Measurements from ENCODE around the gene UPF1.
"Not testable (repeated sequence)": the region's sequence is repeated elsewhere in the genome, so short reads cannot be mapped to it uniquely, and the experiment has no call there.

The UPF1 gene

GRCh38 chr19:18895824-18896341 lies 64.1 kb downstream of the UPF1 start, which contains the start of gene CERS1:
Gene CERS1, minus strand, starts transcription at chr19:18896158. Its CDS starts 86 bp downstream, at chr19:18896072.
- WGBS, 2 experiments (ENCODE audit: insufficient coverage in 2 of 2) = 0 to 2% methylated on average over 10 to 11 of the region's 89 CpGs
- Histone ChIP-seq H3K4me3 (ENCODE audit: extremely low read depth, insufficient read depth, low read length, poor library complexity, severe bottlenecking) (peak within 1 kb of the TSS; percentile 70), H3K4me1 (ENCODE audit: control insufficient read depth, insufficient read depth, low read length, poor library complexity, severe bottlenecking) (peaks cover 14% of the 10 kb centered on the region), H3K27ac (ENCODE audit: low read depth, low read length, severe bottlenecking) (peak within 1 kb of the TSS; percentile 19), H3K9me3 (ENCODE audit: control insufficient read depth, low read length) (no peaks in the 10 kb centered on the region), H3K36me3 (ENCODE audit: control insufficient read depth, insufficient read depth, low read length) (peaks cover 13% of the 10 kb centered on the region)

GRCh38 chr19:18896421-18896841 lies 64.7 kb downstream of the UPF1 start:
- Histone ChIP-seq H3K27ac (ENCODE audit: low read depth, low read length, severe bottlenecking) (no peak overlapping the region), H3K4me3 (ENCODE audit: extremely low read depth, insufficient read depth, low read length, poor library complexity, severe bottlenecking) (peak overlapping the region; percentile 18), H3K36me3 (ENCODE audit: control insufficient read depth, insufficient read depth, low read length) (peaks cover 18% of the 10 kb centered on the region), H3K9me3 (ENCODE audit: control insufficient read depth, low read length) (no peaks in the 10 kb centered on the region), H3K4me1 (ENCODE audit: control insufficient read depth, insufficient read depth, low read length, poor library complexity, severe bottlenecking) (peaks cover 14% of the 10 kb centered on the region)
- 42 to 50% methylated on average over 20 to 25 of the region's 33 CpGs for WGBS, 2 experiments (ENCODE audit: insufficient coverage in 2 of 2)

GRCh38 chr19:18897094-18898029 lies 65.6 kb downstream of the UPF1 start:
- no peaks in the 10 kb centered on the region for H3K9me3 ChIP-seq (ENCODE audit: control insufficient read depth, low read length)
- H3K27ac ChIP-seq (ENCODE audit: low read depth, low read length, severe bottlenecking) = no peak overlapping the region
- peaks cover 23% of the 10 kb centered on the region for H3K36me3 ChIP-seq (ENCODE audit: control insufficient read depth, insufficient read depth, low read length)
- 92 to 95% methylated on average over 20 to 21 of the region's 25 CpGs for WGBS, 2 experiments (ENCODE audit: insufficient coverage in 2 of 2)
- H3K4me1 ChIP-seq (ENCODE audit: control insufficient read depth, insufficient read depth, low read length, poor library complexity, severe bottlenecking) = peaks cover 14% of the 10 kb centered on the region
- H3K4me3 ChIP-seq (ENCODE audit: extremely low read depth, insufficient read depth, low read length, poor library complexity, severe bottlenecking) = no peak overlapping the region

GRCh38 chr19:18898081-18898606 lies 66.4 kb downstream of the UPF1 start:
- H3K9me3 ChIP-seq (ENCODE audit: control insufficient read depth, low read length) = no peaks in the 10 kb centered on the region
- H3K4me3 ChIP-seq (ENCODE audit: extremely low read depth, insufficient read depth, low read length, poor library complexity, severe bottlenecking) = no peak overlapping the region
- peak overlapping the region; percentile 33 for H3K27ac ChIP-seq (ENCODE audit: low read depth, low read length, severe bottlenecking)
- H3K4me1 ChIP-seq (ENCODE audit: control insufficient read depth, insufficient read depth, low read length, poor library complexity, severe bottlenecking) = peaks cover 14% of the 10 kb centered on the region
- peaks cover 28% of the 10 kb centered on the region for H3K36me3 ChIP-seq (ENCODE audit: control insufficient read depth, insufficient read depth, low read length)
- WGBS, 2 experiments (ENCODE audit: insufficient coverage in 2 of 2) = 74 to 78% methylated on average over 13 to 15 of the region's 18 CpGs

GRCh38 chr19:18898607-18899408 lies 67.0 kb downstream of the UPF1 start:
- WGBS, 2 experiments (ENCODE audit: insufficient coverage in 2 of 2) = 83 to 86% methylated on average over 13 to 15 of the region's 18 CpGs
- peaks cover 14% of the 10 kb centered on the region for H3K4me1 ChIP-seq (ENCODE audit: control insufficient read depth, insufficient read depth, low read length, poor library complexity, severe bottlenecking)
- peak overlapping the region; percentile 33 for H3K27ac ChIP-seq (ENCODE audit: low read depth, low read length, severe bottlenecking)
- peaks cover 32% of the 10 kb centered on the region for H3K36me3 ChIP-seq (ENCODE audit: control insufficient read depth, insufficient read depth, low read length)
- no peak overlapping the region for H3K4me3 ChIP-seq (ENCODE audit: extremely low read depth, insufficient read depth, low read length, poor library complexity, severe bottlenecking)
- H3K9me3 ChIP-seq (ENCODE audit: control insufficient read depth, low read length) = no peaks in the 10 kb centered on the region

- H3K4me3 ChIP-seq (ENCODE audit: extremely low read depth, insufficient read depth, low read length, poor library complexity, severe bottlenecking) = no peak overlapping the region
- 93 to 96% methylated on average over 12 to 17 of the region's 20 CpGs for WGBS, 2 experiments (ENCODE audit: insufficient coverage in 2 of 2)
Measured at GRCh38 chr19:18899624-18900560, 68.1 kb downstream of the UPF1 start.

GRCh38 chr19:18900700-18901481 lies 69.1 kb downstream of the UPF1 start:
- 92 to 95% methylated on average over 10 to 17 of the region's 17 CpGs for WGBS, 2 experiments (ENCODE audit: insufficient coverage in 2 of 2)
- H3K4me3 ChIP-seq (ENCODE audit: extremely low read depth, insufficient read depth, low read length, poor library complexity, severe bottlenecking) = no peak overlapping the region

More at GRCh38 chr19:18899624-18900560, 68.1 kb downstream of the UPF1 start:
- no peaks in the 10 kb centered on the region for H3K9me3 ChIP-seq (ENCODE audit: control insufficient read depth, low read length)
- peaks cover 7% of the 10 kb centered on the region for H3K4me1 ChIP-seq (ENCODE audit: control insufficient read depth, insufficient read depth, low read length, poor library complexity, severe bottlenecking)
- H3K27ac ChIP-seq (ENCODE audit: low read depth, low read length, severe bottlenecking) = no peak overlapping the region
- peaks cover 40% of the 10 kb centered on the region for H3K36me3 ChIP-seq (ENCODE audit: control insufficient read depth, insufficient read depth, low read length)

GRCh38 chr19:18901491-18901890 lies 69.7 kb downstream of the UPF1 start:
- no peak overlapping the region for H3K4me3 ChIP-seq (ENCODE audit: extremely low read depth, insufficient read depth, low read length, poor library complexity, severe bottlenecking)
- 83 to 93% methylated on average over 3 to 4 of the region's 7 CpGs for WGBS, 2 experiments (ENCODE audit: insufficient coverage in 2 of 2)
- peaks cover 50% of the 10 kb centered on the region for H3K36me3 ChIP-seq (ENCODE audit: control insufficient read depth, insufficient read depth, low read length)
- H3K9me3 ChIP-seq (ENCODE audit: control insufficient read depth, low read length) = no peaks in the 10 kb centered on the region
- H3K4me1 ChIP-seq (ENCODE audit: control insufficient read depth, insufficient read depth, low read length, poor library complexity, severe bottlenecking) = peaks cover 7% of the 10 kb centered on the region
- no peak overlapping the region for H3K27ac ChIP-seq (ENCODE audit: low read depth, low read length, severe bottlenecking)

More at GRCh38 chr19:18900700-18901481, 69.1 kb downstream of the UPF1 start:
- H3K27ac ChIP-seq (ENCODE audit: low read depth, low read length, severe bottlenecking) = no peak overlapping the region
- peaks cover 45% of the 10 kb centered on the region for H3K36me3 ChIP-seq (ENCODE audit: control insufficient read depth, insufficient read depth, low read length)
- no peaks in the 10 kb centered on the region for H3K9me3 ChIP-seq (ENCODE audit: control insufficient read depth, low read length)
- peaks cover 7% of the 10 kb centered on the region for H3K4me1 ChIP-seq (ENCODE audit: control insufficient read depth, insufficient read depth, low read length, poor library complexity, severe bottlenecking)

GRCh38 chr19:18902519-18902918 lies 70.8 kb downstream of the UPF1 start:
- H3K27ac ChIP-seq (ENCODE audit: low read depth, low read length, severe bottlenecking); H3K4me3 ChIP-seq (ENCODE audit: extremely low read depth, insufficient read depth, low read length, poor library complexity, severe bottlenecking); H3K9me3 ChIP-seq (ENCODE audit: control insufficient read depth, low read length); H3K4me1 ChIP-seq (ENCODE audit: control insufficient read depth, insufficient read depth, low read length, poor library complexity, severe bottlenecking): not testable (repeated sequence)
- WGBS, 2 experiments (ENCODE audit: insufficient coverage in 2 of 2) = 95 to 100% methylated on average over 1 to 4 of the region's 5 CpGs
- H3K36me3 ChIP-seq (ENCODE audit: control insufficient read depth, insufficient read depth, low read length) = peaks cover 50% of the 10 kb centered on the region
